Measurements from ENCODE around the gene WDR5. TPM values are rescaled to one million over a fixed set of nuclear protein-coding genes. Genes with fewer than 3 reads are reported as not detected.

Gene WDR5
- total and polyA plus RNA-seq, 2 experiments from 2014 or later, result 37.0 to 56.6 TPM

DNA sequence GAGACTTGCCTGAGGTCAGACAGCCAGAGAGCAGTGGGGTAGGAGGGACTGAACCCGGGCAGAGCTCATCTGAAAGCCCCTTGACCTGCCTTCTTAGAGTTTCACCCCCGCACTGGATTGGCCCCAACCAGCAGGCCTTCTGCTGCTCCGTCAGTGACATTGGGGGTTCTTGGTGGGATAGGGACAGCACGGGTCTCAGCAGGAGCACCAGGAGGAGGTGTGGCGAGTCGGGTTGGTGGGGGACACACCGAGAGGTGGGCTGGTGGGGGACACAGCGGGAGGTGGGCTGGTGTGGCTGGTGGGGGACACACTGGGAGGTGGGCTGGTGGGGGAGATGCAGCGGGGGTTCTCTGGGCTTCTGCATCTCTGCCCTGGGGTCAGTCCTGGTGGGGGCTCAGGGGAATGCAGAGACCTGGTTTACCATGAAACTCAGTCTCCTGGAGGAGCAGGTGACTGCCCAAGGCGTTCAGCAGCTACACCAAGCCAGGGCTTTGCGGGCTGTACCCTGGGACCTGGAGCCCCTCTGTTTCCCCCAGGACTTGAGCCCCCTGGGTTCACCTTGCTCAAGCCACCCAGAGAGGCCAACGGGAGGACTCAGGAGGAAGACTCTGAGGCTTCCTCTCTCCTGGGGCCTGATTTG lies 56.5 kb downstream of the WDR5 start:
- no peaks in the 10 kb centered on the region; the same call in 2 of the 3 replicates for H3K36me3 Mint-ChIP-seq (ENCODE audit: low read depth)
- H3K4me2 ChIP-seq, result no peak overlapping the region
- peaks cover 7% of the 10 kb centered on the region for H3K27me3 Mint-ChIP-seq (ENCODE audit: insufficient read depth, low read depth, poor library complexity)
- H3K27me3 ChIP-seq (ENCODE audit: insufficient read depth), result no peaks in the 10 kb centered on the region
- H3K4me3 Mint-ChIP-seq, result no peak overlapping the region
- H3K27ac ChIP-seq (ENCODE audit: low read depth), result no peak overlapping the region
- H3K4me1 Mint-ChIP-seq, result peaks cover 7% of the 10 kb centered on the region
- H3F3A ChIP-seq (replicated peaks; ENCODE audit: low read depth), result no peaks in the 10 kb centered on the region
- H3K9me2 ChIP-seq (ENCODE audit: insufficient read depth), result no peaks in the 10 kb centered on the region
- TF ChIP-seq, protein P1, sequence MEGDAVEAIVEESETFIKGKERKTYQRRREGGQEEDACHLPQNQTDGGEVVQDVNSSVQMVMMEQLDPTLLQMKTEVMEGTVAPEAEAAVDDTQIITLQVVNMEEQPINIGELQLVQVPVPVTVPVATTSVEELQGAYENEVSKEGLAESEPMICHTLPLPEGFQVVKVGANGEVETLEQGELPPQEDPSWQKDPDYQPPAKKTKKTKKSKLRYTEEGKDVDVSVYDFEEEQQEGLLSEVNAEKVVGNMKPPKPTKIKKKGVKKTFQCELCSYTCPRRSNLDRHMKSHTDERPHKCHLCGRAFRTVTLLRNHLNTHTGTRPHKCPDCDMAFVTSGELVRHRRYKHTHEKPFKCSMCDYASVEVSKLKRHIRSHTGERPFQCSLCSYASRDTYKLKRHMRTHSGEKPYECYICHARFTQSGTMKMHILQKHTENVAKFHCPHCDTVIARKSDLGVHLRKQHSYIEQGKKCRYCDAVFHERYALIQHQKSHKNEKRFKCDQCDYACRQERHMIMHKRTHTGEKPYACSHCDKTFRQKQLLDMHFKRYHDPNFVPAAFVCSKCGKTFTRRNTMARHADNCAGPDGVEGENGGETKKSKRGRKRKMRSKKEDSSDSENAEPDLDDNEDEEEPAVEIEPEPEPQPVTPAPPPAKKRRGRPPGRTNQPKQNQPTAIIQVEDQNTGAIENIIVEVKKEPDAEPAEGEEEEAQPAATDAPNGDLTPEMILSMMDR (conservative IDR thresholded peaks at IDR 0.05; ENCODE audit: low read depth in 2 of 2), result no peak
- TF ChIP-seq EZH2 (IDR thresholded peaks at IDR 0.05; ENCODE audit: low read depth, unreplicated experiment), result no peak
- TF ChIP-seq POLR2AphosphoS5 (IDR thresholded peaks at IDR 0.05; ENCODE audit: low read depth), result no peak
- TF ChIP-seq ZNF114 (CRISPR knock-in tag; IDR thresholded peaks at IDR 0.05), result no peak
- TF ChIP-seq, protein P2, sequence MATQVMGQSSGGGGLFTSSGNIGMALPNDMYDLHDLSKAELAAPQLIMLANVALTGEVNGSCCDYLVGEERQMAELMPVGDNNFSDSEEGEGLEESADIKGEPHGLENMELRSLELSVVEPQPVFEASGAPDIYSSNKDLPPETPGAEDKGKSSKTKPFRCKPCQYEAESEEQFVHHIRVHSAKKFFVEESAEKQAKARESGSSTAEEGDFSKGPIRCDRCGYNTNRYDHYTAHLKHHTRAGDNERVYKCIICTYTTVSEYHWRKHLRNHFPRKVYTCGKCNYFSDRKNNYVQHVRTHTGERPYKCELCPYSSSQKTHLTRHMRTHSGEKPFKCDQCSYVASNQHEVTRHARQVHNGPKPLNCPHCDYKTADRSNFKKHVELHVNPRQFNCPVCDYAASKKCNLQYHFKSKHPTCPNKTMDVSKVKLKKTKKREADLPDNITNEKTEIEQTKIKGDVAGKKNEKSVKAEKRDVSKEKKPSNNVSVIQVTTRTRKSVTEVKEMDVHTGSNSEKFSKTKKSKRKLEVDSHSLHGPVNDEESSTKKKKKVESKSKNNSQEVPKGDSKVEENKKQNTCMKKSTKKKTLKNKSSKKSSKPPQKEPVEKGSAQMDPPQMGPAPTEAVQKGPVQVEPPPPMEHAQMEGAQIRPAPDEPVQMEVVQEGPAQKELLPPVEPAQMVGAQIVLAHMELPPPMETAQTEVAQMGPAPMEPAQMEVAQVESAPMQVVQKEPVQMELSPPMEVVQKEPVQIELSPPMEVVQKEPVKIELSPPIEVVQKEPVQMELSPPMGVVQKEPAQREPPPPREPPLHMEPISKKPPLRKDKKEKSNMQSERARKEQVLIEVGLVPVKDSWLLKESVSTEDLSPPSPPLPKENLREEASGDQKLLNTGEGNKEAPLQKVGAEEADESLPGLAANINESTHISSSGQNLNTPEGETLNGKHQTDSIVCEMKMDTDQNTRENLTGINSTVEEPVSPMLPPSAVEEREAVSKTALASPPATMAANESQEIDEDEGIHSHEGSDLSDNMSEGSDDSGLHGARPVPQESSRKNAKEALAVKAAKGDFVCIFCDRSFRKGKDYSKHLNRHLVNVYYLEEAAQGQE (IDR thresholded peaks at IDR 0.05; ENCODE audit: unreplicated experiment), result no peak
- no peak for TF ChIP-seq CREB1 (CRISPR knock-in tag; IDR thresholded peaks at IDR 0.05; ENCODE audit: low read depth)
- TF ChIP-seq ZNF331 (CRISPR knock-in tag; IDR thresholded peaks at IDR 0.05; ENCODE audit: low read depth), result no peak
- TF ChIP-seq EZH2phosphoT487 (IDR thresholded peaks at IDR 0.05; ENCODE audit: unreplicated experiment), result no peak
- TF ChIP-seq, protein P3, sequence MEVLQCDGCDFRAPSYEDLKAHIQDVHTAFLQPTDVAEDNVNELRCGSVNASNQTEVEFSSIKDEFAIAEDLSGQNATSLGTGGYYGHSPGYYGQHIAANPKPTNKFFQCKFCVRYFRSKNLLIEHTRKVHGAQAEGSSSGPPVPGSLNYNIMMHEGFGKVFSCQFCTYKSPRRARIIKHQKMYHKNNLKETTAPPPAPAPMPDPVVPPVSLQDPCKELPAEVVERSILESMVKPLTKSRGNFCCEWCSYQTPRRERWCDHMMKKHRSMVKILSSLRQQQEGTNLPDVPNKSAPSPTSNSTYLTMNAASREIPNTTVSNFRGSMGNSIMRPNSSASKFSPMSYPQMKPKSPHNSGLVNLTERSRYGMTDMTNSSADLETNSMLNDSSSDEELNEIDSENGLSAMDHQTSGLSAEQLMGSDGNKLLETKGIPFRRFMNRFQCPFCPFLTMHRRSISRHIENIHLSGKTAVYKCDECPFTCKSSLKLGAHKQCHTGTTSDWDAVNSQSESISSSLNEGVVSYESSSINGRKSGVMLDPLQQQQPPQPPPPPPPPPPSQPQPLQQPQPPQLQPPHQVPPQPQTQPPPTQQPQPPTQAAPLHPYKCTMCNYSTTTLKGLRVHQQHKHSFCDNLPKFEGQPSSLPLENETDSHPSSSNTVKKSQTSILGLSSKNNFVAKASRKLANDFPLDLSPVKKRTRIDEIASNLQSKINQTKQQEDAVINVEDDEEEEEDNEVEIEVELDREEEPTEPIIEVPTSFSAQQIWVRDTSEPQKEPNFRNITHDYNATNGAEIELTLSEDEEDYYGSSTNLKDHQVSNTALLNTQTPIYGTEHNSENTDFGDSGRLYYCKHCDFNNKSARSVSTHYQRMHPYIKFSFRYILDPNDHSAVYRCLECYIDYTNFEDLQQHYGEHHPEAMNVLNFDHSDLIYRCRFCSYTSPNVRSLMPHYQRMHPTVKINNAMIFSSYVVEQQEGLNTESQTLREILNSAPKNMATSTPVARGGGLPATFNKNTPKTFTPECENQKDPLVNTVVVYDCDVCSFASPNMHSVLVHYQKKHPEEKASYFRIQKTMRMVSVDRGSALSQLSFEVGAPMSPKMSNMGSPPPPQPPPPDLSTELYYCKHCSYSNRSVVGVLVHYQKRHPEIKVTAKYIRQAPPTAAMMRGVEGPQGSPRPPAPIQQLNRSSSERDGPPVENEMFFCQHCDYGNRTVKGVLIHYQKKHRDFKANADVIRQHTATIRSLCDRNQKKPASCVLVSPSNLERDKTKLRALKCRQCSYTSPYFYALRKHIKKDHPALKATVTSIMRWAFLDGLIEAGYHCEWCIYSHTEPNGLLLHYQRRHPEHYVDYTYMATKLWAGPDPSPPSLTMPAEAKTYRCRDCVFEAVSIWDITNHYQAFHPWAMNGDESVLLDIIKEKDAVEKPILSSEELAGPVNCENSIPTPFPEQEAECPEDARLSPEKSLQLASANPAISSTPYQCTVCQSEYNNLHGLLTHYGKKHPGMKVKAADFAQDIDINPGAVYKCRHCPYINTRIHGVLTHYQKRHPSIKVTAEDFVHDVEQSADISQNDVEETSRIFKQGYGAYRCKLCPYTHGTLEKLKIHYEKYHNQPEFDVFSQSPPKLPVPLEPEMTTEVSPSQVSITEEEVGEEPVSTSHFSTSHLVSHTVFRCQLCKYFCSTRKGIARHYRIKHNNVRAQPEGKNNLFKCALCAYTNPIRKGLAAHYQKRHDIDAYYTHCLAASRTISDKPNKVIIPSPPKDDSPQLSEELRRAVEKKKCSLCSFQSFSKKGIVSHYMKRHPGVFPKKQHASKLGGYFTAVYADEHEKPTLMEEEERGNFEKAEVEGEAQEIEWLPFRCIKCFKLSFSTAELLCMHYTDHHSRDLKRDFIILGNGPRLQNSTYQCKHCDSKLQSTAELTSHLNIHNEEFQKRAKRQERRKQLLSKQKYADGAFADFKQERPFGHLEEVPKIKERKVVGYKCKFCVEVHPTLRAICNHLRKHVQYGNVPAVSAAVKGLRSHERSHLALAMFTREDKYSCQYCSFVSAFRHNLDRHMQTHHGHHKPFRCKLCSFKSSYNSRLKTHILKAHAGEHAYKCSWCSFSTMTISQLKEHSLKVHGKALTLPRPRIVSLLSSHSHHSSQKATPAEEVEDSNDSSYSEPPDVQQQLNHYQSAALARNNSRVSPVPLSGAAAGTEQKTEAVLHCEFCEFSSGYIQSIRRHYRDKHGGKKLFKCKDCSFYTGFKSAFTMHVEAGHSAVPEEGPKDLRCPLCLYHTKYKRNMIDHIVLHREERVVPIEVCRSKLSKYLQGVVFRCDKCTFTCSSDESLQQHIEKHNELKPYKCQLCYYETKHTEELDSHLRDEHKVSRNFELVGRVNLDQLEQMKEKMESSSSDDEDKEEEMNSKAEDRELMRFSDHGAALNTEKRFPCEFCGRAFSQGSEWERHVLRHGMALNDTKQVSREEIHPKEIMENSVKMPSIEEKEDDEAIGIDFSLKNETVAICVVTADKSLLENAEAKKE (CRISPR knock-in tag; IDR thresholded peaks at IDR 0.05), result no peak
- TF ChIP-seq, protein P4, sequence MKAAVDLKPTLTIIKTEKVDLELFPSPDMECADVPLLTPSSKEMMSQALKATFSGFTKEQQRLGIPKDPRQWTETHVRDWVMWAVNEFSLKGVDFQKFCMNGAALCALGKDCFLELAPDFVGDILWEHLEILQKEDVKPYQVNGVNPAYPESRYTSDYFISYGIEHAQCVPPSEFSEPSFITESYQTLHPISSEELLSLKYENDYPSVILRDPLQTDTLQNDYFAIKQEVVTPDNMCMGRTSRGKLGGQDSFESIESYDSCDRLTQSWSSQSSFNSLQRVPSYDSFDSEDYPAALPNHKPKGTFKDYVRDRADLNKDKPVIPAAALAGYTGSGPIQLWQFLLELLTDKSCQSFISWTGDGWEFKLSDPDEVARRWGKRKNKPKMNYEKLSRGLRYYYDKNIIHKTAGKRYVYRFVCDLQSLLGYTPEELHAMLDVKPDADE (IDR thresholded peaks at IDR 0.05), result no peak
- no peak for TF ChIP-seq JUNB (IDR thresholded peaks at IDR 0.05; ENCODE audit: unreplicated experiment)
- no peak for TF ChIP-seq STAT1 (IDR thresholded peaks at IDR 0.05; ENCODE audit: unreplicated experiment)
- no peak for TF ChIP-seq NANOG (IDR thresholded peaks at IDR 0.05; ENCODE audit: borderline replicate concordance)
- no peak overlapping the region for H2AFZ ChIP-seq
- no peaks in the 10 kb centered on the region for H3K4me1 ChIP-seq (ENCODE audit: insufficient read depth)
- no peaks in the 10 kb centered on the region for H3K79me2 ChIP-seq (replicated peaks; ENCODE audit: insufficient read depth)
- H3K9me3 Mint-ChIP-seq, result no peaks in the 10 kb centered on the region
- no peak overlapping the region for H3K4me3 ChIP-seq
- H3K36me3 ChIP-seq (ENCODE audit: insufficient read depth), result no peaks in the 10 kb centered on the region
- no peak for DNase-seq (ENCODE audit: low spot score)
- no peak overlapping the region for H3K27ac Mint-ChIP-seq
- no peaks in the 10 kb centered on the region for H4K20me1 ChIP-seq (replicated peaks; ENCODE audit: insufficient read depth)
- no peak for ATAC-seq
